Skin epidermis (tissue), 12 donors: Measurements from ENCODE around the gene TMEM135.

Experiments
- H3K27ac ChIP-seq, 21 experiments: fragments of 200-600 bp; sonication (generic) in 11 of 21; one replicate each; pipeline ENCODE4 v1.5.0; 2020; ENCODE audit warnings: mild to moderate bottlenecking in 3 of 21, inconsistent platforms in 2 of 21, moderate library complexity in 2 of 21
- H3K4me3 ChIP-seq, 7 experiments: fragments of 200-600 bp; sonication (generic) in 2 of 7; one replicate each; pipeline ENCODE4 v1.5.0; 2020; ENCODE audit warnings: inconsistent platforms in 2 of 7, mild to moderate bottlenecking in 2 of 7, moderate library complexity in 1 of 7

TMEM135 gene

GRCh38 chr11:87323899-87324298 is 286.2 kb downstream of the TMEM135 start:
- Histone ChIP-seq H3K27ac (no peak overlapping the region), H3K4me3 (no peak overlapping the region)

GRCh38 chr11:87324817-87325489 is 287.2 kb downstream of the TMEM135 start:
- H3K27ac ChIP-seq, result no peak overlapping the region
- H3K4me3 ChIP-seq, result no peak overlapping the region

- Histone ChIP-seq H3K4me3 (no peak overlapping the region), H3K27ac (no peak overlapping the region)
Measured at GRCh38 chr11:87325490-87325872, 287.7 kb downstream of the TMEM135 start.

- Histone ChIP-seq H3K27ac (no peak overlapping the region), H3K4me3 (no peak overlapping the region)
Measured at GRCh38 chr11:87326594-87326993, 288.9 kb downstream of the TMEM135 start.

GRCh38 chr11:87329172-87329571 is 291.4 kb downstream of the TMEM135 start:
- Histone ChIP-seq H3K4me3 (no peak overlapping the region), H3K27ac (no peak overlapping the region)

- Histone ChIP-seq H3K4me3 (no peak overlapping the region), H3K27ac (no peak overlapping the region)
Measured at GRCh38 chr11:87330187-87330601, 292.5 kb downstream of the TMEM135 start.

GRCh38 chr11:87331273-87331672 is 293.5 kb downstream of the TMEM135 start:
- H3K27ac ChIP-seq, result no peak overlapping the region
- no peak overlapping the region for H3K4me3 ChIP-seq

GRCh38 chr11:87338046-87338639 is 300.4 kb downstream of the TMEM135 start:
- Histone ChIP-seq H3K4me3 (no peak overlapping the region), H3K27ac (no peak overlapping the region)

- H3K27ac ChIP-seq, result no peak overlapping the region
Measured at GRCh38 chr11:87339416-87339815, 301.7 kb downstream of the TMEM135 start.

GRCh38 chr11:87347441-87347840 is 309.7 kb downstream of the TMEM135 start:
- H3K27ac ChIP-seq, result no peak overlapping the region
- H3K4me3 ChIP-seq, result no peak overlapping the region

More at GRCh38 chr11:87339416-87339815, 301.7 kb downstream of the TMEM135 start:
- no peak overlapping the region for H3K4me3 ChIP-seq

GRCh38 chr11:87347854-87348253 is 310.1 kb downstream of the TMEM135 start:
- no peak overlapping the region for H3K4me3 ChIP-seq
- no peak overlapping the region for H3K27ac ChIP-seq

GRCh38 chr11:87351676-87352075 is 313.9 kb downstream of the TMEM135 start:
- Histone ChIP-seq H3K27ac (no peak overlapping the region), H3K4me3 (no peak overlapping the region)

- H3K27ac ChIP-seq, result peak overlapping the region in 4 of 21 experiments; percentile 11 to 33 (median 24)
- peak overlapping the region in 1 of 7 experiments; percentile 5 for H3K4me3 ChIP-seq
Measured at GRCh38 chr11:87352759-87353707, 315.3 kb downstream of the TMEM135 start.

GRCh38 chr11:87353771-87354345 is 316.1 kb downstream of the TMEM135 start:
- H3K27ac ChIP-seq, result peak overlapping the region in 2 of 21 experiments; percentile 11 to 22
- H3K4me3 ChIP-seq, result no peak overlapping the region

GRCh38 chr11:87355596-87355995 is 317.9 kb downstream of the TMEM135 start:
- H3K4me3 ChIP-seq, result no peak overlapping the region
- no peak overlapping the region for H3K27ac ChIP-seq

- no peak overlapping the region for H3K27ac ChIP-seq
- no peak overlapping the region for H3K4me3 ChIP-seq
Measured at GRCh38 chr11:87356428-87356827, 318.7 kb downstream of the TMEM135 start.

- no peak overlapping the region for H3K4me3 ChIP-seq
- no peak overlapping the region for H3K27ac ChIP-seq
Measured at GRCh38 chr11:87358461-87358860, 320.7 kb downstream of the TMEM135 start.

- no peak overlapping the region for H3K4me3 ChIP-seq
- no peak overlapping the region for H3K27ac ChIP-seq
Measured at GRCh38 chr11:87359401-87359800, 321.7 kb downstream of the TMEM135 start.

- no peak overlapping the region for H3K4me3 ChIP-seq
- H3K27ac ChIP-seq, result no peak overlapping the region
Measured at GRCh38 chr11:87361891-87362290, 324.2 kb downstream of the TMEM135 start.

- no peak overlapping the region for H3K4me3 ChIP-seq
- H3K27ac ChIP-seq, result no peak overlapping the region
Measured at GRCh38 chr11:87366346-87366745, 328.6 kb downstream of the TMEM135 start.
